HUES64 (cell line): ENCODE measurements around the gene ACP1. TPM values are rescaled to one million over a fixed set of nuclear protein-coding genes. Genes with fewer than 3 reads are reported as not detected.

Source experiments
- H3K27ac ChIP-seq: 2 replicates; pipeline ENCODE4 v1.7.0; 2013; ENCODE audit warnings: low read depth, low read length, inconsistent platforms
- H3K27me3 ChIP-seq: 2 replicates; pipeline ENCODE4 v1.6.1; 2013; ENCODE audit warnings: mild to moderate bottlenecking, low read length; ENCODE audit not compliant: insufficient read depth
- H3K36me3 ChIP-seq: 2 replicates; pipeline ENCODE4 v1.6.1; 2013; ENCODE audit warnings: mild to moderate bottlenecking, low read length; ENCODE audit not compliant: insufficient read depth
- H3K4me1 ChIP-seq: 2 replicates; pipeline ENCODE4 v1.6.1; 2013; ENCODE audit warnings: mild to moderate bottlenecking, low read length, moderate library complexity; ENCODE audit not compliant: insufficient read depth
- H3K4me3 ChIP-seq: 2 replicates; pipeline ENCODE4 v1.5.1; 2013; ENCODE audit warnings: mild to moderate bottlenecking, low read length, moderate library complexity
- H3K9ac ChIP-seq: 2 replicates; pipeline ENCODE4 v1.6.1; 2013; ENCODE audit warnings: mild to moderate bottlenecking, low read depth, low read length
- H3K9me3 ChIP-seq: 2 replicates; pipeline ENCODE4 v1.6.1; 2013; ENCODE audit warnings: low read depth, low read length; ENCODE audit not compliant: insufficient read depth
- WGBS: fragments of 150-250, 120-280 bp; methylation state at CpG from one replicate; pipeline ENCODE4 v1.1.7; 2013; ENCODE audit warnings: missing lambda C conversion rate; 5-methylcytosine and 5-hydroxymethylcytosine counted together
- polyA plus RNA-seq, 2 experiments: library from polyadenylated mRNA; stranded (reverse); fragments of 50-300 nt; gene quantifications; one replicate each; pipeline ENCODE4 v1.2.3, GENCODE V29; 2013

Gene ACP1
- 143 TPM for polyA plus RNA-seq (2013, experiment 1 of 2)
- 147 TPM for polyA plus RNA-seq (2013, experiment 2 of 2)

- 0 out of 2 replicates have a peak, but pooled peaks cover 3% of the 10 kb centered on the region for H3K9me3 ChIP-seq
- peaks cover 21% of the 10 kb centered on the region for H3K27me3 ChIP-seq
- peaks cover 10% of the 10 kb centered on the region; the same call in 1 of the 2 replicates for H3K36me3 ChIP-seq
- peak within 1 kb of the TSS; percentile 88 for H3K4me3 ChIP-seq
- H3K4me1 ChIP-seq = peaks cover 18% of the 10 kb centered on the region
- H3K27ac ChIP-seq = peak within 1 kb of the TSS; percentile 84
- peak within 1 kb of the TSS; percentile 91 for H3K9ac ChIP-seq
- WGBS = under 1% methylated on average over 66 of the region's 73 CpGs
Measured at GRCh38 chr2:264493-265468, at the start of gene ACP1. TSS of gene ACP1 (plus strand) at chr2:264947. CDS start at chr2:264965, 18 bp downstream.

GRCh38 chr2:216068-216467, 48.7 kb upstream of the ACP1 start:
- WGBS = 88% methylated on average over 3 of the region's 3 CpGs
- no peaks in the 10 kb centered on the region for H3K27me3 ChIP-seq

DNA sequence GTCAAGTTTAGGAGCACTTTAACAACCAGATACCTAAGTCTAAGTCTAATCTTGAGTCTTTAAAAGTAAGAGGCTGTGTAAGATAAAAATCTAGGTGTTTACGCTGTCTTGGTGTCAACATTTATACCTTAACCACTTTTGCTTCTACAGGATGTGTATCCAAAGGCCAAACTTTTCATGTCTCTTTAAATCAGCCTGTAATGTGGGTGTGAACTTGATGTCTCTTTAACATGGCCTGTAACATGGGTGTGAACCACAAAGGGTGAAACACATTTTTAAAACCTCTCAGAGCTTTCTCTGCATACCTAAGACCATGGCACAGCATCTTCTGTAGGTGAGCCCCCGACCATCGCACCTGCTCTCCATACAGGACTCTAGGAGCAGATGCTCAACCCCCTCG, 41.3 kb upstream of the ACP1 start:
- WGBS = 93% methylated on average over 3 of the region's 4 CpGs
- H3K36me3 ChIP-seq = peaks cover 32% of the 10 kb centered on the region
- H3K9me3 ChIP-seq = no peaks in the 10 kb centered on the region
- H3K4me1 ChIP-seq = no peaks in the 10 kb centered on the region
- H3K9ac ChIP-seq = no peak overlapping the region
- no peaks in the 10 kb centered on the region for H3K27me3 ChIP-seq
- no peak overlapping the region for H3K27ac ChIP-seq
- no peak overlapping the region for H3K4me3 ChIP-seq

More at GRCh38 chr2:216068-216467, 48.7 kb upstream of the ACP1 start:
- Histone ChIP-seq H3K9me3 (0 out of 2 replicates have a peak, but pooled peaks cover 7% of the 10 kb centered on the region), H3K36me3 (peaks cover 4% of the 10 kb centered on the region), H3K4me1 (no peaks in the 10 kb centered on the region), H3K27ac (no peak overlapping the region), H3K9ac (no peak overlapping the region), H3K4me3 (no peak overlapping the region)

GRCh38 chr2:223971-224760, 40.6 kb upstream of the ACP1 start:
- H3K9me3 ChIP-seq = no peaks in the 10 kb centered on the region
- H3K4me3 ChIP-seq = no peak overlapping the region

GRCh38 chr2:228115-228514, 36.6 kb upstream of the ACP1 start:
- 94% methylated on average over 9 of the region's 9 CpGs for WGBS
- H3K4me3 ChIP-seq = no peak overlapping the region
- peaks cover 41% of the 10 kb centered on the region; the same call in 1 of the 2 replicates for H3K36me3 ChIP-seq
- no peak overlapping the region for H3K27ac ChIP-seq
- H3K9me3 ChIP-seq = no peaks in the 10 kb centered on the region
- H3K9ac ChIP-seq = no peak overlapping the region
- peaks cover 6% of the 10 kb centered on the region for H3K4me1 ChIP-seq
- H3K27me3 ChIP-seq = no peaks in the 10 kb centered on the region

More at GRCh38 chr2:223971-224760, 40.6 kb upstream of the ACP1 start:
- Histone ChIP-seq H3K4me1 (no peaks in the 10 kb centered on the region), H3K27me3 (no peaks in the 10 kb centered on the region), H3K27ac (no peak overlapping the region), H3K9ac (no peak overlapping the region), H3K36me3 (peaks cover 32% of the 10 kb centered on the region; the same call in 1 of the 2 replicates)
- 95% methylated on average over 5 of the region's 6 CpGs for WGBS

GRCh38 chr2:228518-229278, 36.0 kb upstream of the ACP1 start:
- Histone ChIP-seq H3K36me3 (peaks cover 38% of the 10 kb centered on the region; the same call in 1 of the 2 replicates), H3K27me3 (no peaks in the 10 kb centered on the region), H3K4me3 (no peak overlapping the region), H3K9ac (no peak overlapping the region), H3K27ac (no peak overlapping the region), H3K9me3 (no peaks in the 10 kb centered on the region), H3K4me1 (peaks cover 11% of the 10 kb centered on the region)
- WGBS = 95% methylated on average over 7 of the region's 8 CpGs

GRCh38 chr2:231521-232185, 33.1 kb upstream of the ACP1 start:
- H3K4me1 ChIP-seq = peaks cover 14% of the 10 kb centered on the region
- peaks cover 17% of the 10 kb centered on the region; the same call in 1 of the 2 replicates for H3K36me3 ChIP-seq
- H3K9ac ChIP-seq = no peak overlapping the region
- H3K9me3 ChIP-seq = no peaks in the 10 kb centered on the region
- H3K27ac ChIP-seq = no peak overlapping the region
- no peak overlapping the region for H3K4me3 ChIP-seq
- no peaks in the 10 kb centered on the region for H3K27me3 ChIP-seq
- WGBS = 96% methylated on average over 7 of the region's 9 CpGs

DNA sequence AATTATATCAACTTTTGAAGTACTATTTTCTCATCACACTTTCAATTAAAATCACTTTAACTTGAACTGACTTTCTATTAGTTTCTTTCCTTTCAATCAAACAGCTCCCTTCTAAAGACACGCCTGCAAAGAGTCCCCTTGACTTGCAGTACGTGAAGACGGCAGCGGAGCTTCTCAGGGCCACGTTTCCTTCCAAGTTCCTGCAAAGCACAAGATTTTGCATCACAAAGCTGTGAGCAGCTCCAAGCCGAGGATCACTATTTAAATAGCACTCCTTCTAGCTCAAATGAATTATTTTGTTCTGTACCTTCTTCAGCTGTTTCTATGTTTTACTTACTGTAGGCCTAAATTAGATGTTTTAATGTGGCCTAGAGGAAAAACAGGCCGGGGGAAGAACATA, 31.7 kb upstream of the ACP1 start:
- WGBS = 22% methylated on average over 7 of the region's 7 CpGs
- H3K9me3 ChIP-seq = no peaks in the 10 kb centered on the region

DNA sequence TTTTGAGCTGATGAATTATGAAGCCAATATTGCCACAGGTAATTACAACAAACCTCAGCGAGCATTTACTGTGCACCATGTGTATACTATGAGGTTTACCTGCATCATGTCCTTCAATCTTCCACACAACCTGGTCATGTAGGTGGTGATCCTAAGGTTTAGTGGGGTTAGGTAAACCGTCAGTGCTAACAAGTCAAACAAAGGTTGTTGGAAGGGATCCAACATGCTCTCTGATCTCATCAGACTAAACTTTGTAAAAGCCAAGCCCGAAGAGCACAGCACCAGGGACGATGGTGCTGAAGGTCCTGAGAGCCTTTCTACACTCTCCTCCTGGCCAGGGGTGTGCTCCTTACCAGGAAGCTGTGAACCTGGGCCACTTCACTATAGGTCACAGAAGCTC, 30.3 kb upstream of the ACP1 start:
- Histone ChIP-seq H3K36me3 (peaks cover 9% of the 10 kb centered on the region; the same call in 1 of the 2 replicates), H3K4me1 (peaks cover 22% of the 10 kb centered on the region)
- WGBS = 94% methylated on average over 4 of the region's 4 CpGs

More for the DNA sequence above, 31.7 kb upstream of the ACP1 start:
- peaks cover 9% of the 10 kb centered on the region; the same call in 1 of the 2 replicates for H3K36me3 ChIP-seq
- peaks cover 17% of the 10 kb centered on the region for H3K4me1 ChIP-seq
- no peak overlapping the region for H3K9ac ChIP-seq
- H3K27me3 ChIP-seq = no peaks in the 10 kb centered on the region
- H3K4me3 ChIP-seq = no peak overlapping the region
- H3K27ac ChIP-seq = no peak overlapping the region

GRCh38 chr2:236993-237539, 27.7 kb upstream of the ACP1 start:
- 93% methylated on average over 6 of the region's 6 CpGs for WGBS
- Histone ChIP-seq H3K36me3 (no peaks in the 10 kb centered on the region), H3K27me3 (no peaks in the 10 kb centered on the region), H3K9ac (no peak overlapping the region), H3K4me3 (no peak overlapping the region), H3K27ac (no peak overlapping the region), H3K9me3 (no peaks in the 10 kb centered on the region), H3K4me1 (peaks cover 22% of the 10 kb centered on the region)

More for the DNA sequence above, 30.3 kb upstream of the ACP1 start:
- Histone ChIP-seq H3K4me3 (no peak overlapping the region), H3K27me3 (no peaks in the 10 kb centered on the region), H3K9me3 (no peaks in the 10 kb centered on the region), H3K9ac (no peak overlapping the region), H3K27ac (no peak overlapping the region)
